Keratinocyte (primary cell): Measurements from ENCODE around the gene DNPEP. TPM values are rescaled to one million over a fixed set of nuclear protein-coding genes. Genes with fewer than 3 reads are reported as not detected.

ENCODE experiments used
- DNase-seq: peaks from one replicate; pipeline ENCODE4 v3.0.0-alpha.2; 2011; ENCODE audit warnings: low read depth, missing footprints, low spot score
- FAIRE-seq: peaks from 2 replicates; lab custom pipeline; 2011; peaks lifted over from hg19 to GRCh38; lab: Jason Lieb, UNC
- H2AFZ ChIP-seq: 2 replicates; pipeline ENCODE4 v1.6.0; 2012; ENCODE audit warnings: low read length, control low read depth, inconsistent platforms; ENCODE audit not compliant: control insufficient read depth
- H3K27ac ChIP-seq: 2 replicates; pipeline ENCODE4 v1.5.1; 2011; ENCODE audit warnings: low read length; ENCODE audit not compliant: control insufficient read depth, insufficient read depth
- H3K27me3 ChIP-seq: 3 replicates; pipeline ENCODE4 v1.6.0; 2011; ENCODE audit warnings: low read length; ENCODE audit not compliant: control insufficient read depth, insufficient read depth; ENCODE audit errors: extremely low read depth
- H3K36me3 ChIP-seq, 2 experiments: 2 replicates in 1 of 2; 3 replicates in 1 of 2; pipeline ENCODE4 v1.5.1; 2011; ENCODE audit warnings: low read length in 2 of 2, mild to moderate bottlenecking in 1 of 2; ENCODE audit not compliant: control insufficient read depth in 2 of 2, insufficient read depth in 2 of 2; ENCODE audit errors: extremely low read depth in 1 of 2
- H3K4me1 ChIP-seq: 3 replicates; pipeline ENCODE4 v1.5.1; 2011; ENCODE audit warnings: low read length; ENCODE audit not compliant: control insufficient read depth, insufficient read depth; ENCODE audit errors: extremely low read depth
- H3K4me2 ChIP-seq: 3 replicates; pipeline ENCODE4 v1.6.0; 2011; ENCODE audit warnings: low read depth, low read length; ENCODE audit not compliant: control insufficient read depth, insufficient read depth; ENCODE audit errors: extremely low read depth
- H3K4me3 ChIP-seq, 3 experiments: fragments of 200-600 bp in 1 of 3; sonication (generic) in 1 of 3; 2 replicates in 2 of 3; 3 replicates in 1 of 3; pipeline ENCODE4 v1.5.1; 2011 to 2016; ENCODE audit warnings: low read length in 3 of 3, mild to moderate bottlenecking in 3 of 3, control low read depth in 2 of 3, inconsistent platforms in 1 of 3, low read depth in 1 of 3, mixed read lengths in 1 of 3, mixed run types in 1 of 3, moderate library complexity in 1 of 3; ENCODE audit not compliant: control insufficient read depth in 2 of 3, insufficient read depth in 2 of 3; ENCODE audit errors: extremely low read depth in 1 of 3
- H3K79me2 ChIP-seq: 2 replicates; pipeline ENCODE4 v1.6.0; 2012; ENCODE audit warnings: low read length; ENCODE audit not compliant: control insufficient read depth, insufficient read depth
- H3K9ac ChIP-seq: 3 replicates; pipeline ENCODE4 v1.6.0; 2011; ENCODE audit warnings: low read length; ENCODE audit not compliant: control insufficient read depth, insufficient read depth; ENCODE audit errors: extremely low read depth
- H3K9me1 ChIP-seq: 3 replicates; pipeline ENCODE4 v1.6.0; 2011; ENCODE audit warnings: low read length; ENCODE audit not compliant: control insufficient read depth, insufficient read depth; ENCODE audit errors: extremely low read depth
- H3K9me3 ChIP-seq: 2 replicates; pipeline ENCODE4 v1.5.1; 2012; ENCODE audit warnings: low read depth, low read length; ENCODE audit not compliant: control insufficient read depth
- H4K20me1 ChIP-seq: 3 replicates; pipeline ENCODE4 v1.6.0; 2011; ENCODE audit warnings: low read length; ENCODE audit not compliant: control insufficient read depth, insufficient read depth; ENCODE audit errors: extremely low read depth
- CTCF ChIP-seq, 3 experiments: IDR thresholded peaks in 1 of 3; conservative IDR thresholded peaks in 1 of 3; optimal IDR thresholded peaks in 1 of 3; 2 replicates in 2 of 3; 3 replicates in 1 of 3; pipeline versions ENCODE3 to v1.5.1; 2011; ENCODE audit warnings: low read length in 3 of 3, mild to moderate bottlenecking in 3 of 3, moderate library complexity in 2 of 3, control low read depth in 1 of 3, inconsistent platforms in 1 of 3; ENCODE audit not compliant: insufficient read depth in 2 of 3; ENCODE audit errors: extremely low read depth in 1 of 3
- EZH2 ChIP-seq: IDR thresholded peaks from one replicate; pipeline ENCODE4 v1.6.1; 2012; ENCODE audit warnings: inconsistent platforms, mild to moderate bottlenecking, low read length, moderate library complexity
- dilution Hi-C: fragments of 300-500 bp; cut with MboI; formaldehyde crosslinking; loops from one replicate; pipeline ENCODE4 v1.7.0; 2020; ENCODE audit warnings: low sequenced_read_pairs; ENCODE audit not compliant: extremely low pct_ligation_motif_present
- polyA plus RNA-seq, 5 experiments: library from polyadenylated mRNA; depleted of rRNA in 3 of 5; stranded (reverse) in 3 of 5; stranded (forward) in 1 of 5; unstranded in 1 of 5; fragments of >200 nt; gene quantifications; 1 replicate in 1 of 5; 2 replicates in 3 of 5; 3 replicates in 1 of 5; pipeline versions ENCODE4 v1.2.1 to v1.2.3, GENCODE V29; 2011 to 2012; ENCODE audit warnings: missing spikeins in 2 of 5, low read depth in 1 of 5, low replicate concordance in 1 of 5

DNPEP gene
- polyA plus RNA-seq, 1 donor (not counting 4 experiments of a cell fraction or from before 2014, with no cell fraction given) = 34.1 TPM

GRCh38 chr2:219420687-219421086 is 33.0 kb upstream of the DNPEP start:
- Histone ChIP-seq H3K79me2 (no peaks in the 10 kb centered on the region), H3K4me1 (no peaks in the 10 kb centered on the region), H3K9ac (no peak overlapping the region), H3K27ac (no peak overlapping the region), H3K27me3 (peaks cover 40% of the 10 kb centered on the region), H3K4me2 (no peak overlapping the region), H2AFZ (no peak overlapping the region), H3K36me3 (no peaks in the 10 kb centered on the region), H3K4me3 (no peak overlapping the region), H3K9me3 (no peaks in the 10 kb centered on the region), H4K20me1 (no peaks in the 10 kb centered on the region), H3K9me1 (no peaks in the 10 kb centered on the region)
- dilution Hi-C loops = no loop called here
- FAIRE-seq (no peak), DNase-seq (no peak)
- no peak for TF ChIP-seq CTCF (optimal IDR thresholded peaks at IDR 0.05 in 1 of 3, IDR thresholded peaks at IDR 0.05 in 1 of 3, conservative IDR thresholded peaks at IDR 0.05 in 1 of 3; ENCODE audit: extremely low read depth in 1 of 3, insufficient read depth in 2 of 3, low read length in 3 of 3)
- TF ChIP-seq EZH2 = no peak

- no peak overlapping the region for H2AFZ ChIP-seq
- DNase-seq = no peak
- H3K36me3 ChIP-seq = no peaks in the 10 kb centered on the region
- dilution Hi-C loops = no loop called here
- no peaks in the 10 kb centered on the region for H3K4me1 ChIP-seq
- no peak overlapping the region for H3K4me3 ChIP-seq
- no peak overlapping the region for H3K27ac ChIP-seq
- no peaks in the 10 kb centered on the region for H3K9me3 ChIP-seq
- H3K27me3 ChIP-seq = peaks cover 34% of the 10 kb centered on the region
- TF ChIP-seq EZH2 (no peak), CTCF (optimal IDR thresholded peaks at IDR 0.05 in 1 of 3, IDR thresholded peaks at IDR 0.05 in 1 of 3, conservative IDR thresholded peaks at IDR 0.05 in 1 of 3; ENCODE audit: extremely low read depth in 1 of 3, insufficient read depth in 2 of 3, low read length in 3 of 3) (no peak)
- no peaks in the 10 kb centered on the region for H4K20me1 ChIP-seq
- no peak overlapping the region for H3K4me2 ChIP-seq
- H3K9me1 ChIP-seq = no peaks in the 10 kb centered on the region
- no peak for FAIRE-seq
- no peaks in the 10 kb centered on the region for H3K79me2 ChIP-seq
- no peak overlapping the region for H3K9ac ChIP-seq
These were observed 31.9 kb upstream of the DNPEP start for GRCh38 chr2:219419331-219420197.
